ENCODE data around the gene CLIC4.
"Not testable (repeated sequence)": the region's sequence is repeated elsewhere in the genome, so short reads cannot be mapped to it uniquely, and the experiment has no call there.

The CLIC4 gene

DNA sequence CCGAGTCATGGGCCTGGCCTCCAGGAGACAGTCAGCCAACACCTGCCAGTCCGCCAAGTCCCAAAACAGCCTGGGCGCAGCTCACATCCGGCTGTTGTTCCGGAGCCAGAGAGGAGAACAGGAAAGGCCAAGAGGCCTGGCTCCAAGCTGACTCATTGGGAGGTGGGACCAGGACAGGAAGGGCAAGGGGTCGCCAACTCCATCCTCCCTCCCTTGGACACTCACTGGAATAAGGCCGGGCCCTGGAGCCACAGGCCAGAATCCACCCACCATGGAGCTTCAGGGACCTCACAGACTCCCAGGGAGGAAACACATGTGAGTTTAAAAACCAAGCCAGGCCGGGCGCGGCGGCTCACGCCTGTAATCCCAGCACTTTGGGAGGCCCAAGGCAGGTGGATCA, 25.1 kb upstream of the CLIC4 start:
- no peak for DNase-seq

DNA sequence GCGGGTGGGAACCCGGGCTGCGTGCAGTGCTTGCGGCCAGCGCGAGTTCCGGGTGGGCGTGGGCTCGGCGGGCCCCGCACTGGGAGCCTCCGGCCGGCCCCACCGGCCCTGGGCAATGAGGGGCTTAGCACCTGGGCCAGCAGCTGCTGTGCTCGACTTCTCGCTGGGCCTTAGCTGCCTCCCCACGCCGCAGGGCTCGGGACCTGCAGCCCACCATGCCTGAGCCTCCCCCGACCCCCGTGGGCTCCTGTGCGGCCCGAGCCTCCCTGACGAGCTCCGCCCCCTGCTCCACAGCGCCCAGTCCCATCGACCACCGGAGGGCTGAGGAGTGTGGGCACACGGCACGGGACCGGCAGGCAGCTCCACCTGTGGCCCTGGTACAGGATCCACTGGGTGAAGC, 23.7 kb upstream of the CLIC4 start:
- no peak for DNase-seq

DNA sequence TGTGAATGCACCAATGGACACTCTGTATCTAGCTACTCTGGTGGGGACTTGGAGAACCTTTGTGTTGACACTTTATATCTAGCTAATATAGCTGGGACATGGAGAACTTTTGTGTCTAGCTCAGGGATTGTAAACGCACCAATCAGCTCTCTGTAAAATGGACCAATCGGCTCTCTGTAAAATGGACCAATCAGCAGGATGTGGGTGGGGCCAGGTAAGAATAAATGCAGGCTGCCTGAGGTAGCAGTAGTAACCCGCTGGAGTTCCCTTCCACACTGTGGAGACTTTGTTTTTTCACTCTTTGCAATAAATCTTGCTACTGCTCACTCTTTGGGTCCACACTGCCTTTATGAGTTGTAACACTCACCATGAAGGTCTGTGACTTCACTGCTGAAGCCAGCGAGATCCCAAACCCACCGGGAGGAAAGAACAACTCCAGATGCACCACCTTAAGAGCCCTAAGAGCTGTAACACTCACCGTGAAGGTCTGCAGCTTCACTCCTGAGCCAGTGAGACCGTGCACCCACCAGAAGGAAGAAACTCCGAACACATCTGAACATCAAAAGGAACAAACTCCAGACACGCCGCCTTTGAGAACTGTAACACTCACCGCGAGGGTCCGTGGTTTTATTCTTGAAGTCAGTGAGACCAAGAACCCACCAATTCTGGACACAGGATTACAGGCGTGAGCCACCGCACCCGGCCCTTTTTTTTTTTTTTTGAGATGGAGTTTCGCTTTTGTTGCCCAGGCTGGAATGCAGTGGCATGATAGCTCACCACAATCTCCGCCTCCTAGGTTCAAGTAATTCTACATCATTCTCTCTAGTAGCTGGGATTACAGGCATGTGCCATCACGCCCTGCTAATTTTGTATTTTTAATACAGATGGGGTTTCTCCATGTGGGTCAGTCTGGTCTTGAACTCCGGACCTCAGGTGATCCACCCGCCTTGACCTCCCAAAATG, 22.9 kb upstream of the CLIC4 start:
- DNase-seq: not testable (repeated sequence)

DNA sequence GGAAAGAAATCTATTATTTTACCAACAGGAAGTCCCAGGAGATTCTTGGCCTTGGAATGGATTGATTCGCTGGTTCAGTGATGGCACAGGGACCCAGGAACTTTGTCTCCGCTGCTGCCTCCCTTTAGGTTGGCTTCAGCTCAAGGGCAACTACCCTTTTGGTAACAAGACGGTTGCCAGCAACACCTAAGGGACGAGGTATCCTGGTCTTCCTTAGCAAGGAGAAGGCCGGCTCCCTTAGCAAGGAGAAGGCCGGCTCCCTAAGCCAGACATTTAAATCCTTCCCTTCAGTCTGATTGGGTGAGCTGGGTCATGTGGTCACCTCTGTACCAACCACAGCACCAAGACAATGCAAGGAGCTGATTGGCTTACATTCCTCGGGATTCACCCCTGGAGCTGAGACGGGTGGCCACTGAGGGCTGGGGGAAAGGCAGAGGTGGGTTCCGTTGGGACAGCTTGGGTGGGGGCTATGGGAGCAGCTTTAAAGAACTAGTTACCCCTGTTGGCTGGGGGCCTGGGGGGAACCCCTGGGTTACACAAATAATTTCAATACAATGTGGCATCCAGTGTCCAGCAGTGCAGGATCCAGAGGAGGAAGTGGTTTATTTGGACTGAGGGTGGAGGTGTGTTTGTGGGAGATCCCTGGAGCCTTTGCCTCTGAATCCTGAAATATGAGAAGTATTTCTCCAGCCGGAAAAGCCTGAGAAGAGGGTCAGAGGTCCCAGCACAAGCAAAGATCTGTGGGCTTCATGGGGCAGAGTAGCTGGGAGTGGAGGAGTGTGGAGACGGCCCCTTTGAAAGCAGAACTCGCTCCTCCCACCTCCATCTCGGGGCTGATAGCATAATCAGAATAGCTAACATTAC, 20.7 kb upstream of the CLIC4 start:
- DNase-seq: peak; percentile 71

DNA sequence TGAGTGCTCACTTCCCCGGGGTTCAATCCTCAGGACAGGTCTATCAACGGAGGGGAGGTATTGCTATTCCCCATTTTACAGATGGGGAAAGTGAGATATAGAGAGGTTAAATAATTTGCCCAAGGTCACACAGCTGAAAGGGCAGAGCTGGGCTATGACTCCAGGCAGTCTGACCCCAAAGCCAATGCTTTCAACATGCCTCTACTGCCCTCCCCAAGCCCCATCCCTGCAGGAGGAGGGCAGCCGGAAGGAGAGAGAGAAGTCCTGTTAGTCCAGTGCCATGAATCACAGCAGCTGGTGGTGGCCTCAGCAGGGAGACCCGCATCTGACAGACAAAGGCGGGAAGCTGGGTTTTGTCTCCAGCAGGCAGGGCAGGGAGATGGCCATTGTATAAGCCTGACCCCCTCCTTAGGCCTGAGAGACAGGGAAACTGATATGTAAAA, 20.0 kb upstream of the CLIC4 start:
- peak; percentile 64 for DNase-seq

DNA sequence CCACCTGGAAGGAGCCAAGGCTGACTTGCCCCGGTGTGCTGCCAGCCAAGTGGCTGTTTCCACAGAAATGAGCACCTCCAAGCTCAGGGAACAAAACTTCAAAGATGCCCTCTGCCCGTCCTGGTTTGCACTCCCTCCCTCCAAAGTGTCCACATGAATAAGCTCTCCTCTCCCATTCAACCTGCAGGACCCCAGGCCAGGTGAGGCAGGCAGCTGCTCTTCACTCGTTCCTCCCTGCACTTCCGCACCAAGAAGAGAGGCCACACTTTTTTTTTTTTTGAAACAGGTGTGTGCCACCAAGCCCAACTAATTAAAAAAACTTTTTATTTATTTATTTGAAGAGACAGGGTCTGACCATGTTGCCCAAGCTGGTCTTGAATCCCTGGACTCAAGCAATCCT, 18.5 kb upstream of the CLIC4 start:
- no peak for DNase-seq

DNA sequence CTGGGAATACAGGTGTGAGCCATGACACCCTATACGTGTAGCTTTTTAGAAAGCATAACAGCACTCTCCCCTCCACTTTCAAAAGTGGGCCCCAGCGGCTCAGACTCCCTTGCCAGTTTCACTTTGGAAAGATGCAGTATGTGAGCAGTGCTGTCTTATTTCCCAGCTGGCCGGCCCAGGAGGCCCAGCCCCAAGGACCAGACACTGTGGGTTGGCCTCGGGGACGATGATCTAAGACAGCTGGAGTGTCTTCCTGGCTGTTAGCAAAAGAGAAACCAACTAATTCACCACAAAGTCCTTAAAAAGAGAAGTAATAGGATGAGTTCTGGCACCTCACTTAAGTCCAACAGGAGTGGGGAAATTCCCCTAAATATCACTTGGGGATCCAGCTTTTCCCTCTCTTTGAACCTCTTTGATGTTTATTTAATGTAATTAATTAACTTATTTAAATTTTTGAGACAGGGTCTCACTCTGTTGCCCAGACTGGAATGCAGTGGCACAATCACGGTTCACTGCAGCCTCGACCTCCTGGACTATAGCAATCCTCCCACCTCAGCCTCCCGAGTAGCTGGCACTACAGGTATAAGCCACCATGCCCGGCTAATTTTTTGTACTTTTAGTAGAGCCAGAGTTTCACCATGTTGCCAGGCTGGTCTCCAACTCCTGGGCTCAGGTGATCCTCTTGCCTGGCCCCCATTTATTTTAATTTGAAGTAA, 17.6 kb upstream of the CLIC4 start:
- DNase-seq: no peak

DNA sequence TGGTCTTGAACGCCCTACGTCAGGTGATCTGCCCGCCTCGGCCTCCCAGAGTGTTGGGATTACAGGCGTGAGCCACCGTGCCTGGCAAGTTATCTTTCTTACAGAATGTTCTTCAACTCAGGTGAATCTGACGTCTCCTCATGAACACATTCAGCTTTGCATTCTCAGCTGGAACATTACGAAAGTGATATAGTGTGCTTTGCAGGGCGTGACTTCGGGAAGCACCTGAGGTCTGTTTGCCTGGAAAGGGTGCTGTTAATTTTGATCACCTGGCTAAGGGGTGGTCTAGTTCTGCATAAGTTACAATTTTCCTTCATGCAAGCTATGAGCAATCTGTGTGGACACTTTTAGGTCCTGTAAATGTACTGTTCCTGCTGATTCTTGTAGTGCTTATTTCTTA, 16.3 kb upstream of the CLIC4 start:
- DNase-seq: no peak

DNA sequence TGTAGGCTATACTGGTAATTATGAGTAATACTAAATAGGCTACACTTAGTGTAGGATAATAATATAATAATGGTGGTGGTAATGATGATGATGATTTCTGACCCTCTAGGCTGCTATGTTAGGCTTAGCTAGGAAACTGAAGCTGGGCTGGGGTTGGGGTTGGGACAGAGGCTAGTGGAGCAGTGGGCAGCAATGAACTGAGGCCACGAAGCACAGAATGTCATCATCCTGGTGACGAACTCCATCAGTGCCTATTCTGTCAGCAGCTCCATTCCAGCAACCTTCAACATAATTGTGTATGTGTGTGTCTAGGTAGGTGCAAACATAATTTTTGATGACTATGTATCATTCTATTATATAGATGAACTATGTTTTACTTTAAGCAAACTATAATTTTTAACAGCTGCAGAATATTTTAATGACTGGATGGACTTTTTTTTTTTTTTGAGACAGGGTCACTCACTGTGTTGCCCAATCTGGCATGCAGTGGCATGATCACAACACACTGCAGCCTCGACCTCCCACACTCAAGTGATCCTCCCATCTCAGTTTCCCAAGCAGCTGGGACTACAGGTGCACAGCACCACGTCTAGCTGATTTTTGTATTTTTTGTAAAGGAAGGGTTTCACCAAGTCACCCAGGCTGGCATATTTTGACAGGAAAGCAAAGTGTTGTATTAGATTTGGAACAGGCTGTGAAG, 12.9 kb upstream of the CLIC4 start:
- no peak for DNase-seq

DNA sequence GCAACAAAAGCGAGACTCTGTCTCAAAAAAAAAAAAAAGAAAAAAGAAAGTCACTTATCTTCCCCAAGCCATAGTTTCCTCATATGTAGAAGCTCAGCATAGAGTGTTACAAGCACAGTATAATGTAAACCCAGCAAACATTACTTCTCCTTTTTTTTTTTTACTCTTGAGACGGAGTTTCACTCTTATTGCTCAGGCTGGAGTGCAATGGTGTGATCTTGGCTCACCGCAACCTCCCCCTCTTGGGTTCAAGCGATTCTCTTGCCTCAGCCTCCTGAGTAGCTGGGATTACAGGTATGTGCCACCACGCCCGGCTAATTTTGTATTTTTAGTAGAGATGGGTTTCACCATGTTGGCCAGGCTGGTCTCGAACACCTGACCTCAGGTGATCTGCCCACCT, 11.9 kb upstream of the CLIC4 start:
- DNase-seq: not testable (repeated sequence)

DNA sequence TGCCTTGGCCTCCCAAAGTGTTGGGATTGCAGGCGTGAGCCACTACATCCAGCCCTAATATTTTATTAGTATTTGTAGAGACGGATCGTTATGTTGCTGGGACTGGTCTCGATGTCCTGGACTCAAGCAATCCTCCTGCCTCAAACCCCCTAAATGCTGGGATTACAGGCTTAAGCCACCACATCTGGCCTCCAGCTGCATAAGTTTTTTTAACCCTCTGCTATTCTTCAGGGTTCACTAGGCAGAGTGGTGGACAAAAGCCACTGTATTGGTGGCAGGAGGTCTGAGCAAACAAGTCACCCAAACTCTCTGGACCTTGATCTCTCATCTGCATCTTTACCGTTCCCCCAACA, 10.1 kb upstream of the CLIC4 start:
- DNase-seq: no peak

DNA sequence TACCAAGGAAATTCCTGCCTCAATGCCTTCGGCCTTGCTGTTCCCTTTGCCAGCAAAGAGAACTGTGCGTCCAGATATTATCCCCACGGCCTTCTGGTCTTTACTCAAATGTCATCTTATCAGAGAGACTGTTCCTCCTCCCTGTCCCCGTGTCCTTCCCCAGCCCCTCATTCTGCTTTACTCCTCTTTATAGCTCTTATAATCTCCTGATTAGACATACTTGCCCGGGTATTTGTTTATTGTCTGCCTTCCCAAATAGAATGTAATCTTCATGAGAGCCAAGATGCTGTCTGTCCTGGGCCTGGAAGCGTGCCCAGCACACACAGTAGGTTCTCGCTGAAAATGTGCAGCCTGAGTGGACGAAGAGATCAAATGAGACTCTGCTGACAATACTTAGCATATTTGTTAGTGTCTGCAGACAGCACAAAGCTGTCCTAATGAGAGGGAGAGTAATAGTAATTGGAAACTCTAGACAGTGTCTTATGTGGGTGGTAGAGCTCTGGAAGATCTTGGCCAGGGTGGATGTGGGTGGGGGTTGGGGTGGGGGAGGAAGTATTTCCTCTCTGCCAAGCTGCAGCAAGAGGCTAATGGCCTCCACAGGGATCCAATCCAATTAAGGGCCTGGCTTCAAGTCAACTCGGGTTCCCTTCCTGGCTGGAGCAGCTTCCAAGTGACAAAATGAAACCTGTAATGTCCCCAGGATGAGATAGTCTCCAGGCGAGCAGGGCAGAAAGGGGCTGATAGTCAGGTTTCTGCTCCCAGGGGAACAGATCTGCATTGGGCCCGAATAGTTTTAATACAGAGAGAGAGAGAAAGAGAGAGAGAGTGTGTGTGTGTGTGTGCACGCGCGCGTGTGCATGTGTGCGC, 9.5 kb upstream of the CLIC4 start:
- DNase-seq: peak; percentile 94

DNA sequence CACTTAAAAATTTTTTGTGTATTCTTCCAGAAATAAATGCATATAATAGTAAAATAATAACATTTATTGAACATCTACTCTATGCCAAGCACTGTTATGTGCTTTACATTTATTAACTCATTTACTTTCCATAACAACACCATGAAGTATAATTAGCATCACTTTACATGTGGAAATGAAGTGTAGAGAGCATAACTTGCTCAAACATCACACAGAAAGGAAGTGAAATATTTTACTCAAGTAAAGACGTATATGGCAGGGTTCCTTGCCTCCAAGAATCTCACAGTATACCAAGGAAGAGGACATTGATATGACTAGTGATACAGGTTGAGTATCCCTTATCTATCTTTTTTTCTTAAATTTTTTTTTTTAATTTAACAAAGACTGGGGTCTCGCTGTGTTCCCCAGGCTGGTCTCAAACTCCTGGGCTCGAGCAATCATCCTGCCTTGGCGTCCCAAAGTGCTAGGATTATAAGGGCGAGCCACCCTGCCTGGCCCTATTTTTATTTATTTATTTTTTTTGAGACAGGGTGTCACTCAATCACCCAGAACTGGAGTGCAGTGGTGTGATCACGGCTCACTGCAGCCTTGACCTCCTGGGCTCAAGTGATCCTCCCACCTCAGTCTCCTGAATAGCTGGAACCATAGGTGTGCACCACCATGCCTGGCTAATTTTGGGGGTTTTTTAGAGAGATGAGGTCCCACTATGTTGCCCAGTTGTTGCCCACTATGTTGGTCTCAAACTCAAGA, 7.7 kb upstream of the CLIC4 start:
- no peak for DNase-seq

DNA sequence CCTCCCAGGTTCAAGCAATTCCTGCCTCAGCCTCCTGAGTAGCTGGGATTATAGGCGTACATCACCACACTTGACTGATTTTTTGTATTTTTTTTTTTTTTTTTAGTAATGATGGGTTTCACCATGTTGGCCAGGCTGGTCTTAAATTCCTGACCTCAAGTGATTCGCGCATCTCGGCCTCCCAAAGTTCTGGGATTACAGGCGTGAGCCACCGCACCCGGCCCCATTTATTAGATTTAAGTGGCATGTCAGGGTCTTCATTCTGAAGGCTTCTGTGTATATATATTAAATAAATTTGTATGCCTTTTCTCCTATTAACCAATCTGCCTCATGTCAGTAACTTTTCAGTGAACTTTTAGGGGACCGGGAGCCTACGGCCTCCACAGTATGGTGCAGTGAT, 6.0 kb upstream of the CLIC4 start:
- no peak for DNase-seq

DNA sequence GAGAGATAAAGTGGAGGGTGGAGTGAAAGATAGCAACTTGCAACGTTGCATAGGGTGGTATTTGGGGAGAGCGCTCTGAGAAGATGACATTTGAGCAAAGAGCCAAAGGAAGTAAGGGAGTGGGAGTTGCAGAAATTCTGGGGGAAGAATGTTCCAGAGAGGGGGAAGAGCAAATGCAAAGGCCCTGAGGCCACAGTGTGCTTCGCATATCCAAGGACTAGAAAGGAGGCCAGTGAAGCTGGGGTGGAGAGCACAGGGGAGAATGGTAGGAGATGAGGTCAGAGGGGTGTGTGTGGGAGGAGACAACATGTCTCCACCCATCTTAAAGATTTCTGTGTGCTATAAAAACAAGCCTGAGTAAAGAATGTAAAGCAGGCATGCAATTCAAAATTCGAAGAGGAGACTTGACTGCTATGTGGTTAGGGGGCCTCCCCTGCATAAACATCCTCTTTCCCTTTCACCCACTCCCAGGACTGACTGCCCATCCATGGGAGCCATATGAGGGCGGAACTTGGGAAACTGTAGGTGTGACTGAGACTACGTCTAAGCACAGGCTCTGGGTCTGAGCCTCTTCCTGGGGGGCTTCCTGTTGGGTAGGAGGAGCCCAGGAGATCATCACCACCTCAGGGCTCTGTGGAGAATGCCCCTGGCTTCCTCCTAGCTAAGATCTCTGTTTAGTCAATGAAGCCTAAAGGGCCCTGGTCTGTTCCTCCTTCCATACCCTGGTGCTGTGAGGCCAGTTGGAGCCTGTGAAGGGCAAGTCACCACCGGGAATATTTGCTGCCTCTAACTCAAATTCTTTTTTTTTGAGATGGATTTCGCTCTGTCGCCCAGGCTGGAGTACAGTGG, 2.9 kb upstream of the CLIC4 start:
- peak; percentile 30 for DNase-seq

DNA sequence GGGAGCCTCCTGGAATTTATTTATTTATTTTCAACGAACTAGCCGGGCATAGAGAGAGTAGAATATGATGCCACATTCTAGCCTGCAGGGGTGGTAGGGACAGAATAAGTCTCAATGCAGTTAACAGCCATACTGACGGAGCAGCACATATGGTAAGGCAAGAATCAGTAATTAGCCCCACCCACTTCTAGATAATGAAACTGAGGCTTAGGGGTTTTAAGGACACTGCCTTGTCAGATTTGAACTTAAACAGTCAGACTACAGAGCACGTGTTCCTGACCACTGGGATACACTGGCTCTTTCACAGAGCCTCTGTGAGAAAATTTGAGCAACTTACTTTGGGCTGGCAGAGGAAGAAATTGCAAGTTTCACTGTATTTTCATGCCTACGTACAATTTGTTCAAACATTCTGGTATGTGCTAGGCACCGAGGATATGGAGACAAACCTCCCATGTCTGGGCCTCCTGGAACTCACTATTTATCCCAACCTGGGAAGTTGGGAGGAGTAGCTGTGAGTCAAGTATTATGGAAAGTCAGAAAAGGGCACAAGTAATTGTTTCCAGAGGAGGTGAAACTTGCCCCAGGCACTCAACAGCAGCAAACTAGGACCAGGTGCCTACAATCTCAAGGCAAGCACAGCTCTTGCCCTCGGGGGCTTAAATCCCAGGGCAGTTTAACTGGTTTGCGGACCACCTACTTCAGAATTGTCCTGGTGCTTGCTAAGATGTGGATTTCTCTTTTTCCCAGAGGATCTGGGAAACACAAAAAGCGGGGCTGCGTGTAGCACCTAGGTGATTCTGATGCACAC, 1.6 kb upstream of the CLIC4 start:
- DNase-seq: peak; percentile 79

DNA sequence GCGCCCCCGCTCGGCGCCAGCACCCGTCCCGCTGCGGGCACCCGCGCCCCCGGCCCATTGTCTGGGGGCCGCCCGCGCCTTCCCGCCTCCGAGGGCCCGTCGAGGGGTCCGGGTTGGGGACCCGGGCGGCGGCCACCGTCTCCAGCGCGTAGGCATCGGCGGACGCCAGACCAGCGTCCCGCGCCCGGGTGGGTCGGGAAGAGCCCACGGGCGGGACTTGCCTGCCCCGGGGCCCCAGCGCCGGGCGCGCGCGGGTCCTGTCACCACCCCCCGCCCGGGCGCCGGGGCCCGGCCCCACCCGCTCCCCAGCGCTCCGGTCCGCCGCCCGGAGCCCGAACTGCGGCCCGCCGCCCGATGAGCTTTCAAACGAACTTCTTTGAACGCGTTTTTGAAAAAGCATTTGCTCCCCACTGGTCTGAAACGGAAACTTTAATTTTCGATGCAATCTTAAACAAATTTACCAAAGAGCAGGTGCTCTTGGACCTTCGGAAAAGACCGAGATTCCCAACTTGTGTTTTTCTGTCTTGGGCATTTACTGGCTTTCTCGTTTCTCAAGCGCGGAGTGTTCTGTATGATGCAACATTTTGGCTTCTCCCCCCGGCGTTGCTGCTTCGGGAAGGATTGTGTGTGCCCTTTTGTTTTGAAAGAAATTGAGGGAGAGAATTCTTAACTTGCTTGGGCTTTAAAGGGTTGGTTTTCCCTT, 615 bp downstream of the CLIC4 start:
- DNase-seq: peak; percentile 70

Data from NCI-H69 (cell line).